Mononuclear cell (primary cell): Measurements from ENCODE around the gene ZFP28. TPM values are rescaled to one million over a fixed set of nuclear protein-coding genes. Genes with fewer than 3 reads are reported as not detected.

Experiments
- H3K27me3 ChIP-seq: 2 replicates; pipeline ENCODE4 v1.6.0; 2011; ENCODE audit warnings: low read length, control low read depth; ENCODE audit not compliant: insufficient read depth
- H3K4me1 ChIP-seq: 2 replicates; pipeline ENCODE4 v1.5.1; 2011; ENCODE audit warnings: mild to moderate bottlenecking, low read length, control low read depth; ENCODE audit not compliant: insufficient read depth
- H3K4me3 ChIP-seq: 2 replicates; pipeline ENCODE4 v1.5.1; 2011; ENCODE audit warnings: mild to moderate bottlenecking, low read length, moderate library complexity
- H3K9me3 ChIP-seq: 2 replicates; pipeline ENCODE4 v1.5.1; 2011; ENCODE audit warnings: low read depth, mild to moderate bottlenecking, control low read depth, low read length
- total RNA-seq: library from RNA; depleted of rRNA; stranded (reverse); fragments of >200 nt; gene quantifications from one replicate; pipeline ENCODE4 v1.2.3, GENCODE V29; 2012

ZFP28 gene
- total RNA-seq, 1 donor, result 1.7 TPM

DNA sequence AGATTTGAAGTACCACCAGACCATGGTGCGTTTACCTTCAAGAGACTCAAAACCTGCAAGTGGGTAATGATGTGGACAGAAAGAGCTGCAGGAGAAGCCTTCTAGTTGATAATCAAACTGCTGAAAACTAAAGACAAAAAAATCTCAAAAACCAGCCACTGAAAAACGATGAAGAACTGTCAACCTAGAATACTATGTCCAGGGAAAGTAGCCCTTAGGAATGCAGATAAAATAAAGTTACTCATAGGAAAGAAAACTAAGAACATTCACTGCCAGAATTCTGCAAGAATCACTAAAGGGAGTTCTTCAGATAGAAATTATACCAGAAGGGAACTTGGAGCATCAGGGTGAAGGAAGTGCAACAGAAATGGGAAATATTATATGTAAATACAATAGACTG lies 33.8 kb downstream of the ZFP28 start:
- no peak overlapping the region for H3K4me3 ChIP-seq

GRCh38 chr19:56573914-56574313 lies 35.2 kb downstream of the ZFP28 start:
- Histone ChIP-seq H3K4me3 (no peak overlapping the region), H3K27me3 (no peaks in the 10 kb centered on the region), H3K9me3 (peaks cover 95% of the 10 kb centered on the region), H3K4me1 (no peaks in the 10 kb centered on the region)

More for the DNA sequence above, 33.8 kb downstream of the ZFP28 start:
- Histone ChIP-seq H3K9me3 (peaks cover 84% of the 10 kb centered on the region), H3K4me1 (peaks cover 9% of the 10 kb centered on the region), H3K27me3 (no peaks in the 10 kb centered on the region)

DNA sequence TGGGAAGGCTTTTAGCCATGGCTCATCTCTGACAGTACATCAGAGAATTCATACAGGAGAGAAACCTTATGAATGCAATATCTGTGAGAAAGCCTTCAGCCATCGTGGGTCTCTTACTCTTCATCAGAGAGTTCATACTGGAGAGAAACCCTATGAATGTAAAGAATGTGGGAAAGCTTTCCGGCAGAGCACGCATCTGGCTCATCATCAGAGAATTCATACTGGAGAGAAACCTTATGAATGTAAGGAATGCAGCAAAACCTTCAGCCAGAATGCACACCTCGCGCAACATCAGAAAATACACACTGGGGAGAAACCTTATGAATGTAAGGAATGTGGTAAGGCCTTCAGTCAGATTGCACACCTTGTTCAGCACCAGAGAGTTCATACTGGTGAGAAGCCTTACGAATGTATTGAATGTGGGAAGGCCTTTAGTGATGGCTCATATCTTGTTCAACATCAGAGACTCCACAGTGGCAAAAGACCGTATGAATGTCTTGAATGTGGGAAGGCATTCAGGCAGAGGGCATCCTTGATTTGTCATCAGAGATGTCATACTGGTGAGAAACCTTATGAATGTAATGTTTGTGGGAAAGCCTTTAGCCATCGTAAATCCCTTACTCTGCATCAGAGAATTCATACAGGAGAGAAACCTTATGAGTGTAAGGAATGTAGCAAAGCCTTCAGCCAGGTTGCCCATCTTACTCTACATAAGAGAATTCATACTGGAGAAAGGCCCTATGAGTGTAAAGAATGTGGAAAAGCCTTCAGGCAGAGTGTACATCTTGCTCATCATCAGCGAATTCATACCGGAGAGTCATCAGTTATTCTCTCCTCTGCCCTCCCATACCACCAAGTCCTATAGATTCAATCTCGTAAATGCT lies 39.2 kb downstream of the ZFP28 start:
- Histone ChIP-seq H3K27me3 (no peaks in the 10 kb centered on the region), H3K4me3 (no peak overlapping the region), H3K4me1 (no peaks in the 10 kb centered on the region), H3K9me3 (peaks cover 100% of the 10 kb centered on the region)

DNA sequence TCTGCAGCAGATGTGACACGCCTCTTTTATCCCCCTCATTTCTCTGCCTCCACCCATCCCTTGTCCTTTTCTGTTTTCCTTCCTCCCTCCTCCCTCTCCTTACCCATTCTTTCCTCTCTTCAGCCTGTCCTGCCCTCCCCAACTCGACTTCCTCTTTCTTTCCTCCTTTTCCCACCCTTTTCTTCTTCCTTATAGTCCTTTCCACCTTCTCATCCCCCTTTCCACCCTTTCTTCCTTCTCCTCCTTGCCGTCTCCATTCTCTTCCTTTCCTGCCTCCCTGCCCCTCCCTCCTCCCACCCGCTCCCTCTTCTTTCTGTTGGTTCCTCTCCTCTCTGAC lies 55.7 kb downstream of the ZFP28 start:
- H3K4me1 ChIP-seq, result peaks cover 15% of the 10 kb centered on the region
- H3K4me3 ChIP-seq, result no peak overlapping the region
- H3K27me3 ChIP-seq, result no peaks in the 10 kb centered on the region
- peaks cover 6% of the 10 kb centered on the region for H3K9me3 ChIP-seq

- H3K27me3 ChIP-seq, result no peaks in the 10 kb centered on the region
- peaks cover 6% of the 10 kb centered on the region for H3K9me3 ChIP-seq
- peak within 1 kb of the TSS; percentile 58 for H3K4me3 ChIP-seq
- H3K4me1 ChIP-seq, result peaks cover 15% of the 10 kb centered on the region
Observed at GRCh38 chr19:56594783-56595547, 56.2 kb downstream of the ZFP28 start, which contains the start of gene ZNF71. TSS of gene ZNF71 (plus strand) at chr19:56595302. CDS start at chr19:56601559, 6,257 bp downstream.

GRCh38 chr19:56595548-56595899 lies 56.8 kb downstream of the ZFP28 start:
- peaks cover 6% of the 10 kb centered on the region for H3K9me3 ChIP-seq
- H3K4me3 ChIP-seq, result peak overlapping the region; percentile 58
- no peaks in the 10 kb centered on the region for H3K27me3 ChIP-seq
- peaks cover 15% of the 10 kb centered on the region for H3K4me1 ChIP-seq

DNA sequence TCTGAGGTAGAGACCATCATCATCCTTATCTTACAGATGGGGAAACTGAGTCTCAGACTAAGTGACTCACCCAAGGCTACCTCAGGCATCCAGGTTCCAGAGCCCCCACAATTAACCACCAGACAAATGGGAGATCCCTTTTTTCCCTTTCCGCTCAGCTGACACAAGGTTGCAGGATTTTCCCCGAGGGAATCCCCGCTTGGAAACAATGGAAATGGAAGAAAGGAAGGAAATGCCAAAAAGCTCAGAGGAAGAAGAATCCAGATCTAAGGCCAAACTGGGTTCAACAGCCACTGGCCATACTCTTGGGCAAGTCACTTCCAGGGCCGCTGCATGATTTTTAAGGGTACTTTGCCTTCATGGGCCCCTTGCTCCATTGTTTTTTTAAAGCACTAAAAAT lies 57.9 kb downstream of the ZFP28 start:
- peaks cover 15% of the 10 kb centered on the region for H3K4me1 ChIP-seq
- peaks cover 7% of the 10 kb centered on the region for H3K9me3 ChIP-seq
- H3K4me3 ChIP-seq, result no peak overlapping the region
- no peaks in the 10 kb centered on the region for H3K27me3 ChIP-seq

DNA sequence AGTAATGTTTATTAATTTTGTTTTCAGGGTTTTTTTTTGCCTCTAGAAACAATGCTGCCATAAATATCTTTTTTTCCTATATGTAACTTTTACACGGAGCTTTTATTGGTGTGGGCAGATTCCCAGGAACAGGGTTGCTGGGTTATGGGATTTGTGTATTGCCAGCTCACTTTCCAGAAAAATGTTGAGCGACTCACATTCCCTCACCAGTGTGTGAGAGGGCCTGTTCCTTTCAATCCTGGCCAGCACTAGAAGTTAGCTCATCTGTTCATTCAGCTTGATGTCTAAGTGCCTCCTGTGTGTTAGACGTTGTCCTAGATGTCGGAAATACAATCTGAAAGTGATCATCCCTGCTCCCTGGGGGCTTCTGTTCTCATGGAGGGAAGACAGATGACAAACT lies 58.9 kb downstream of the ZFP28 start:
- Histone ChIP-seq H3K27me3 (no peaks in the 10 kb centered on the region), H3K9me3 (peaks cover 12% of the 10 kb centered on the region), H3K4me1 (peaks cover 15% of the 10 kb centered on the region), H3K4me3 (no peak overlapping the region)

DNA sequence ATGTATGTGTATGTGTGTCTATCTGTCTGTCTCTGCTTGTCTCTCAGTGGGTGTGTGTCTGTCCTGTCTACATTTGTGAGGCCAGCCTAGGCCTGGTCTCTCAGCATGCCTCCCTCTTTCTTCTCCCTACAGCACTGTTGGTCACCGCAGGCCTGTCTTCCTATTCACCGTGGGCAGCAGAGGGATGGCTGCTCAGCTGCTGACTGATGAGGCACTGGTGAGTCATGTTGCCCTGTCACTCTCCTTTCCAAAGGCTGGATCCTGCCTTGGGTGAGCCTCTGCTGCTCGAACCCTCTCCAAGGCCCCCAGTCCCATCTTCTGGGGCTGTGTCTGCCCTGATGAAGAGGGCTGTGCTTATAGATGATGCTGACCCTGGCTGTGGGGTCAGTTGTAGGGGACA lies 62.6 kb downstream of the ZFP28 start:
- Histone ChIP-seq H3K4me3 (no peak overlapping the region), H3K4me1 (no peaks in the 10 kb centered on the region), H3K27me3 (no peaks in the 10 kb centered on the region), H3K9me3 (peaks cover 46% of the 10 kb centered on the region)

GRCh38 chr19:56603829-56604228 lies 65.1 kb downstream of the ZFP28 start:
- no peaks in the 10 kb centered on the region for H3K4me1 ChIP-seq
- H3K4me3 ChIP-seq, result no peak overlapping the region
- no peaks in the 10 kb centered on the region for H3K27me3 ChIP-seq
- peaks cover 65% of the 10 kb centered on the region for H3K9me3 ChIP-seq

Other genes with a start within 250 kb of the ZFP28 start
- 4.5 TPM for gene ZSCAN5A, start 224.1 kb upstream of the ZFP28 start, total RNA-seq
- 1.4 TPM for gene ZNF582, start 145.4 kb upstream of the ZFP28 start, total RNA-seq
- 1.0 TPM for gene ZNF583, start 134.6 kb upstream of the ZFP28 start, total RNA-seq
- 2.9 TPM for gene ZNF667, start 61.6 kb upstream of the ZFP28 start, total RNA-seq
- 1.2 TPM for gene ZNF471, start 31.1 kb upstream of the ZFP28 start, total RNA-seq
- gene ZNF470, start 28.5 kb downstream of the ZFP28 start, total RNA-seq, result 0.94 TPM
- 2.3 TPM for gene ZNF71, start 56.4 kb downstream of the ZFP28 start, total RNA-seq
- not detected for gene SMIM17, start 104.2 kb downstream of the ZFP28 start, total RNA-seq
- gene ZNF835, start 132.8 kb downstream of the ZFP28 start, total RNA-seq, result 0.42 TPM